ENCODE measurements around the gene PCDHA9.

PCDHA9 gene

DNA sequence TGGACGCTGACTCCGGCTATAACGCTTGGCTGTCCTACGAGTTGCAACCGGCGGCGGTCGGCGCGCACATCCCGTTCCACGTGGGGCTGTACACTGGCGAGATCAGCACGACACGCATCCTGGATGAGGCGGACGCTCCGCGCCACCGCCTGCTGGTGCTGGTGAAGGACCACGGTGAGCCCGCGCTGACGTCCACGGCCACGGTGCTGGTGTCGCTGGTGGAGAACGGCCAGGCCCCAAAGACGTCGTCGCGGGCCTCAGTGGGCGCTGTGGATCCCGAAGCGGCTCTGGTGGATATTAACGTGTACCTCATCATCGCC lies 29.0 kb downstream of the PCDHA9 start:
- no peak overlapping the region for H3K4me3 ChIP-seq (ENCODE audit: low read depth, low read length)
- TF ChIP-seq, protein P1, sequence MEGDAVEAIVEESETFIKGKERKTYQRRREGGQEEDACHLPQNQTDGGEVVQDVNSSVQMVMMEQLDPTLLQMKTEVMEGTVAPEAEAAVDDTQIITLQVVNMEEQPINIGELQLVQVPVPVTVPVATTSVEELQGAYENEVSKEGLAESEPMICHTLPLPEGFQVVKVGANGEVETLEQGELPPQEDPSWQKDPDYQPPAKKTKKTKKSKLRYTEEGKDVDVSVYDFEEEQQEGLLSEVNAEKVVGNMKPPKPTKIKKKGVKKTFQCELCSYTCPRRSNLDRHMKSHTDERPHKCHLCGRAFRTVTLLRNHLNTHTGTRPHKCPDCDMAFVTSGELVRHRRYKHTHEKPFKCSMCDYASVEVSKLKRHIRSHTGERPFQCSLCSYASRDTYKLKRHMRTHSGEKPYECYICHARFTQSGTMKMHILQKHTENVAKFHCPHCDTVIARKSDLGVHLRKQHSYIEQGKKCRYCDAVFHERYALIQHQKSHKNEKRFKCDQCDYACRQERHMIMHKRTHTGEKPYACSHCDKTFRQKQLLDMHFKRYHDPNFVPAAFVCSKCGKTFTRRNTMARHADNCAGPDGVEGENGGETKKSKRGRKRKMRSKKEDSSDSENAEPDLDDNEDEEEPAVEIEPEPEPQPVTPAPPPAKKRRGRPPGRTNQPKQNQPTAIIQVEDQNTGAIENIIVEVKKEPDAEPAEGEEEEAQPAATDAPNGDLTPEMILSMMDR (IDR thresholded peaks at IDR 0.05; ENCODE audit: insufficient read depth, low read length, missing control alignments), result no peak
- POLR2A ChIA-PET, result no interaction called here
- CTCF ChIA-PET, result no interaction called here
- no peak for DNase-seq (ENCODE audit: low read depth, low spot score)

DNA sequence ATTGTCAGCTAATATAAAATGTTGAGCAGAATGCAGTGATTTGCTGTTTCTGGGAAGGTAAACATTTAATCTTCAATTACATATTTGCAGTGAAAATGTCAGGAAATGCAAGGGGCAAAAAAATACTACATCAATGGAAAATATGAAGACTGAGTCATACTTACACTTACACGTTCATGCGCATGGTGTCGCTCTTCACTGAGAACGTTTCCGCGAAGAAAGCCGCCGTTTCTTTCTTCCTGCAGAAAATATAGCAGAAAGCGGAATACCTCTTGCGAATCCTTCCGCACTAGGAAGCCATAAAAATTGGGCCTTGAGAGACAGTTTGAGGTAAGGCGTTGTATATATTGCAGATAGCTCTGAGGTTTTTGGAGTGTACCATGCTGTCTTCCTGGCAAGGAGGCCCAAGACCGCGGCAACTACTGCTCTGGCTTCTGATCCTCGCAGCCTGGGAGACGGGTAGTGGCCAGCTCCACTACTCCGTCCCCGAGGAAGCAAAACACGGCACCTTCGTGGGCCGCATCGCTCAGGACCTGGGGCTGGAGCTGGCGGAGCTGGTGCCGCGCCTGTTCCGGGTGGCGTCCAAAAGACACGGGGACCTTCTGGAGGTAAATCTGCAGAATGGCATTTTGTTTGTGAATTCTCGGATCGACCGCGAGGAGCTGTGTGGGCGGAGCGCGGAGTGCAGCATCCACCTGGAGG lies 33.9 kb downstream of the PCDHA9 start, which contains the start of gene PCDHA13:
PCDHA13 (plus strand) TSS at position 236 of the 702 bp plus-strand sequence; CDS start at position 381, 145 bp downstream.
- CTCF ChIA-PET, result no interaction called here
- no peak for DNase-seq (ENCODE audit: low read depth, low spot score)
- POLR2A ChIA-PET, result no interaction called here
- TF ChIP-seq, protein P1 (IDR thresholded peaks at IDR 0.05; ENCODE audit: insufficient read depth, low read length, missing control alignments), result no peak
- H3K4me3 ChIP-seq (ENCODE audit: low read depth, low read length), result no peak within 1 kb of the TSS

DNA sequence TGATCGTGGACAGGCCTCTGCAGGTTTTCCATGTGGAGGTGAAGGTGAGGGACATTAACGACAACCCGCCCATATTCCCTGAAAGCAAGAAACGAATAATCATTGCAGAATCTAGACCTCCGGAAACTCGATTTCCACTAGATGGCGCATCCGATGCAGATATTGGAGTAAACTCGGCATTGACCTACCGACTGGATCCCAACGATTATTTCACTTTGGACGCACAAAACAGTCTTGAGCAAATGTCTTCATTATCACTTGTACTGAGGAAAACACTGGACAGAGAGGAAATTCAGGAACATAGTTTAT lies 34.4 kb downstream of the PCDHA9 start:
- ChIA-PET POLR2A (no interaction called here), CTCF (no interaction called here)
- H3K4me3 ChIP-seq (ENCODE audit: low read depth, low read length), result no peak overlapping the region
- no peak for DNase-seq (ENCODE audit: low read depth, low spot score)
- TF ChIP-seq, protein P1 (IDR thresholded peaks at IDR 0.05; ENCODE audit: insufficient read depth, low read length, missing control alignments), result no peak

DNA sequence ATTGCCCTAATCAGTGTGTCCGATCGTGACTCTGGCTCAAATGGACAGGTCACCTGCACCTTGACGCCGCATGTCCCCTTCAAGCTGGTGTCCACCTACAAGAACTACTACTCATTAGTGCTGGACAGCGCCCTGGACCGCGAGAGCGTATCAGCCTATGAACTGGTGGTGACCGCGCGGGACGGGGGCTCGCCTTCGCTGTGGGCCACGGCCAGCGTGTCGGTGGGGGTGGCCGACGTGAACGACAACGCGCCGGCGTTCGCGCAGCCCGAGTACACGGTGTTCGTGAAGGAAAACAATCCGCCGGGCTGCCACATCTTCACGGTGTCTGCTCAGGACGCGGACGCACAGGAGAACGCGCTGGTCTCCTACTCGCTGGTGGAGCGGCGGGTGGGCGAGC lies 35.2 kb downstream of the PCDHA9 start:
- no peak overlapping the region for H3K4me3 ChIP-seq (ENCODE audit: low read depth, low read length)
- ChIA-PET CTCF (no interaction called here), POLR2A (no interaction called here)
- DNase-seq (ENCODE audit: low read depth, low spot score), result no peak
- TF ChIP-seq, protein P1 (IDR thresholded peaks at IDR 0.05; ENCODE audit: insufficient read depth, low read length, missing control alignments), result no peak

DNA sequence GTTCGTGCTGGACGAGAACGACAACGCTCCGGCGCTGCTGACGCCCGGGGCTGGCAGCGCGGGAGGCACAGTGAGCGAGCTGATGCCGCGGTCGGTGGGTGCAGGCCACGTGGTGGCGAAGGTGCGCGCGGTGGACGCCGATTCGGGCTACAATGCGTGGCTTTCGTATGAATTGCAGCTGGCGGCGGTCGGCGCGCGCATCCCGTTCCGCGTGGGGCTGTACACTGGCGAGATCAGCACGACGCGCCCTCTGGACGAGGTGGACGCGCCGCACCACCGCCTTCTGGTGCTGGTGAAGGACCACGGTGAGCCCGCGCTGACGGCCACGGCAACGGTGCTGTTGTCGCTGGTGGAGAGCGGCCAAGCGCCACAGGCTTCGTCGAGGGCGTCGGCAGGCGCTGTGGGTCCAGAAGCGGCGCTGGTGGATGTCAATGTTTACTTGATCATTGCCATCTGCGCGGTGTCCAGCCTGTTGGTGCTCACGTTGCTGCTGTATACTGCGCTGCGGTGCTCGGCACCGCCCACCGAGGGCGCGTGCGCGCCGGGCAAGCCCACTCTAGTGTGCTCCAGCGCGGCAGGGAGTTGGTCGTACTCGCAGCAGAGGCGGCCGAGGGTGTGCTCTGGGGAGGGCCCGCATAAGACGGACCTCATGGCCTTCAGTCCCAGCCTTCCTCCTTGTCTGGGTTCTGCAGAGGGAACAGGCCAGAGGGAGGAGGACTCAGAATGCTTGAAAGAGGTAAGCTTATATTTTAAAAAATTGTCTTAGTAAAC lies 35.9 kb downstream of the PCDHA9 start:
- DNase-seq (ENCODE audit: low read depth, low spot score), result no peak
- H3K4me3 ChIP-seq (ENCODE audit: low read depth, low read length), result no peak overlapping the region
- ChIA-PET CTCF (no interaction called here), POLR2A (no interaction called here)
- TF ChIP-seq, protein P1 (IDR thresholded peaks at IDR 0.05; ENCODE audit: insufficient read depth, low read length, missing control alignments), result no peak

Measured in AG04449 (cell line).